Activated CD4-positive, alpha-beta T cell treated with anti-CD3 and anti-CD28 coated beads, Interleukin-2, Interleukin-4, amounts not matched to agents 100 ng/mL and 50 ng/mL, durations not matched to agents 16 hours and 8 hours (primary cell): ENCODE measurements around the gene NOL3.

ENCODE experiments used
- DNase-seq: peaks from one replicate; pipeline ENCODE4 v3.0.0-alpha.2; 2020; ENCODE audit warnings: low spot score

NOL3 gene

DNA sequence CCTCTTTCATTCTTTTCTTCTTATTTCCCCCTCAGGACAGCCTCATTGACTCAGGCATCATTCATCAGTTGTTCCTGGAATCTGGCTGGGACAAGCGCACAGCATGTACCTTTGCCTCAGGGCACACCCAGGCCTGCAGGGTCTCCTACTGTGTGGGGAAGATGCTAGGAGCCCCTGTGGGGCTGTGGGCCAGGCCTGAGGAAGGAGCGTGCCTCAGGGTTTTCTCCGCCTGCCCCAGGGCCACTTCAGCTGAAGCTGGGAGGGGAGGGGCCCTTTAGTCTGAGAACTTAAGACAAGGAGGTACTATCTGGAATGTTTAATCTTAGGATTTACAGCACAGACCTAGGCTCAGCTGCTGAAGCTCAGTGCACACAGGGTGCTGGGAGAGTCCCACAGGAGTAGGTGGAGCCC is 36.5 kb downstream of the NOL3 start:
- no peak for DNase-seq

DNA sequence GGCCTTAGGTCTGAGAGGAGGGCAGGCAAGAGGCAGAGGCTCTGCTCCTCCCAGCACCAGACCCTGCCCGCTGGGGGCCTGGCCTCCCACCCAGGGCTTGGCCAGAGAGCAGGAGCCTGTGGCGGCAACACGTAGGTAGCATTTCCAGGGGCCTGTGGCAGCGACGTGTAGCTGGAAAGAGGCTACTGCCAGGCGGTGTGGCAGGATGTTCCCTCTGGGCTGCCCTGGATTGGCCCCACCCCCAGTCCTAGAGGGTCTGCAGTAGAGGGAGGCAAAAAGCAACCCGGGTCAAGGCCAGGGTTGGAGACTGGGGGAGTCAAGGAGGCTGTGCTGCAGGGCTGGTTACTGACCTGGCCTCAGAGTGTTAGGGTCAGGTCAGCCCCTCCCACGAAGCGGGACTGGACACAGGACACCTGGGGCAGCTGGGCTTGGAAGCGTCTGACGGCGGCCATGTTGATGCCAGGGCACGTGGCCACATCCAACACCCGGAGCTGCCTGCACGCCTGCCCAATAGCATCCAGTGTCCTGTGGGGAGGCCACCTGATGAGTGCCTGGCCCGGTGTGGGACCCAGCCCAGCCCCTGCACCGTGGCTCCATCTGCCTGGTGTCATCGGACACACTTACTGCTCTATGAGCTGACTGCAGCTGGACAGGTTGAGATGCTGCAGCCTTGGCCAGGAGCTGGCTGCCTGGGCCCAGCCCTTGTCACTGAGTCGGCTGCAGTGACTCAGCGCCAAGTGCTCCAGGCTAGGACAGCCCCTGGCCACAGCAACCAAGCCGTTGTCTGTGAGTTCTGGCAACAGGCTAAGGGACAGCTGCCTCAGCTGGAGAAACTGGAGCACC is 37.1 kb downstream of the NOL3 start:
- no peak for DNase-seq

DNA sequence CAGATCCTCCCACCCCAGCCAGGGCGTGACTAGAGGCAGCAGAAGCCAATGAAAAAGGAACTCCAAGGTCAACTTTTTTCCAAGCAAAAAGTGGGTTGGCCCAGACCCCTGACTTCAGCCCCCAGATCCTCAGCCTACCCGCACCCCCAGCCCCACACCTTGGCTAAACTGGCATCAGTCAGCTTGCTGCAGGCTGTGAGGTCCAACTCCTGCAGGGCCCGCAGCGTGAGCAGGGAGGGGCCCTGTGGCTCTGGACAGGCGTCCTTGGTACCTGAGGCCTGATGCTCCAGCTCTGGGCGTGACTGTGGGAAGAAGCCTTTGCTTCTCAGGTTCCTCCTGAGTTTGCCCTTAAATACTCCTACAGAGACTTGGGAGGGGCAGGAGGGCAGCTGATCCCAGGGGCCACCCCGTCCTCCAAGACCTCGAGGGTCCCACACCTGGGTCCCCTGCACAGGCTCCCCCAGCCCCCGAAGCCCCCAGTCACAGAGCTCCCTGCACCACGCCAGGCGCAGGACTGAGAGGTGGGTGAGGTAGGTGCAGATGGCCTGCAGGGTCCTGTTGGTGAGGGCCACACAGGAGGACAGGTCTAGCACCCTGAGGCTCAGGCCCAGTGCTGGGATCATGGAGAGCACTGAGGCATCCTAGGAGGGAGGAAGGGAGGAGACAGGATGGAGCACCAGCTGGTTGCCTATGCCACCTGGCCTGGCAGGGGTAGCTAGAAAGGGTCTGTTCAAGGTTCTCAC is 38.0 kb downstream of the NOL3 start:
- no peak for DNase-seq

DNA sequence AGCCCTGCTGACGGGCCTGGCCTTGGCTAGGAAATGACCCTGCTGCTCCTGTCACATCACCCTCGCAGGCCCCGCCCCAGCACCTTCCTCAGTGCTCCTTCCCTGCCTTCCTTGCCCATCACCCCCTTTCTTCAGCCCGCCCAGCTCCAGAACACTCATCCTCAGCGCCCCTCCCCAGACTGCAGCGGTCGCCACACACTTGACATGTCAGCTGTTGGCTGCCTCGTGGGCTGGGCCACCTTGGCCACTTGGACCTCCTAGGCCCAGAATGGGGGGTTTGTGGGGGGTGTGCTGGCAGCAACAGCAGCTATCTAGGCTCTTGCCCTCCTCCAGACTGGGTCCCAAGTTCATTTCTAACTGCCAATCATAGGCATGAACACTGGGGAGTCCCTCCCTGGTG is 39.2 kb downstream of the NOL3 start:
- DNase-seq, result no peak

DNA sequence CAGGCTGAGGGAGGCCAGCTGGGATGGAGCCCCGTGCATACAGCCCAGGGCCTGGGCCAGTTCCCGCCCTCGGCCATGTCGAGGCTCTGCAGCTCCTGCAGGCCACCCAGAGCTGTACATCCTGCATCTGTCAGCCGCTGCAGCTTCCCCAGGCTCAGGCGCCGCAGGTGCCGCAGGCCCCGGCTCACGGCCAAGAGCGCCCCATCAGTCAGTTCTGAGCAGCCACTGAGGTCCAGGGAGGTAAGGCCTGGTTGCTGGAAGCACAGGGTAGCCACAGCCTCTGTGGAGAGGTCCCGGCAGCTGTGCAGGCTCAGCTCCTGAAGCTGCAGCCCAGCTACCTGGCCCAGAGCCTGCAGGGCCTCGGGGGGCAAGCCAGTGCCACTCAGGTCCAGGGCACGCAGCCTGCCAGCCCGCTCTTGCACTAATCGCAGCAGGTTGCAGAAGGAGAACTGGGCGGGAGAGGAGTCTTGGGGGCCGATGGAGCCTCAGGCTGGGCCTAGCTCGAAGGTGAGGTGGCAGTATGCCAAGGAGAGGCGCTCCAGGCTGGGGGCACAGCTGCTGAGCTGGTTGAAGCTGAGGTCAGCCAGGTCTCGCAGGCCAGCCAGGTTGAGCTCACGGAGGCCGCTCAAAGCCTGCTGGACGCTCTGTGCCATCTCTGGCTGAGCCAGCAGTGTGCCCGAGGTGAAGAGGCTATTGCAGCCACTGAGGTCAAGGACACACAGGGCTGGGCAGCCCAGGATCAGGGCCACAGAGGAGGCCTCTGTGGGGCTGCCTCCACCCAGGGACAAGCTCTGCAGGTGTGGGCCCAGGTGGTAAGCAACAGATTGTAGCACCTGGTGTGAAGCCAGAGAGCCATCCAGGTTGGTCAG is 40.0 kb downstream of the NOL3 start:
- no peak for DNase-seq

DNA sequence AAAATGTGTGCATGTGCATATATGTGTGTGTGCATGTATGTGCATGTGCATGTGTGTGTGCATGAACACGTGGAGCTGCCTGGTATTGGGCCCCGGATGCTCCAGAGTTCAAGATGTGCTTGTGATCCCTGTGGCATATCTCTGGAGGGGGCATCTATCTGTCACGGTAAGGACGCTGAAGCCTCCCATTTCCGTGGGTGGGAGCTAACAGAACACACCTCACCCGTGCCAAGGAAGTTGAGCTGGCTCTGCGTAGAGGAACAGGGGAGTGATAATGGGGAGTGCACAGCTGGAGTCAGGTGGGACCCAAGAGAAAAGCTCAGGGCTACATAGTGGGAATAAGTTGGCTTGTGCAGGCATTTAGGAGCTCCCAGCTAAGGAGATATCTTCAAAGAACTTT is 41.3 kb downstream of the NOL3 start:
- DNase-seq, result no peak

DNA sequence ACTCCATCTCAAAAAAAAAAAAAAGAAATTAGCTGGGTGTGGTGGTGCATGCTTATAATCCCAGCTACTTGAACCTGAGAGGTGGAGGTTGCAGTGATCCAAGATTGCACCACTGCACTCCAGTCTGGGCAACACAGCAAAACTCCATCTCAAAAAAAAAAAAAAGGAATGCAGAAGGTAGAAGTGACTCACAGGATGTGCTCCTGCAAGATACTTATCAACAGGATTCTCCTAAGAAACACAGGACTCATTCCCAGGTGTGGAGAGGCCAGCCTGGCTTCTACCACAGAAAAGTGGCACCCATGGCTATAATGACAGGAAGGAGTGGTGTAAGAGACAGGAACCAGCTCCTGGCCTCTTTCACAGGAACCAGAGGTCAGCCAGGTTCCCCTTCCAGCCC is 42.4 kb downstream of the NOL3 start:
- no peak for DNase-seq

DNA sequence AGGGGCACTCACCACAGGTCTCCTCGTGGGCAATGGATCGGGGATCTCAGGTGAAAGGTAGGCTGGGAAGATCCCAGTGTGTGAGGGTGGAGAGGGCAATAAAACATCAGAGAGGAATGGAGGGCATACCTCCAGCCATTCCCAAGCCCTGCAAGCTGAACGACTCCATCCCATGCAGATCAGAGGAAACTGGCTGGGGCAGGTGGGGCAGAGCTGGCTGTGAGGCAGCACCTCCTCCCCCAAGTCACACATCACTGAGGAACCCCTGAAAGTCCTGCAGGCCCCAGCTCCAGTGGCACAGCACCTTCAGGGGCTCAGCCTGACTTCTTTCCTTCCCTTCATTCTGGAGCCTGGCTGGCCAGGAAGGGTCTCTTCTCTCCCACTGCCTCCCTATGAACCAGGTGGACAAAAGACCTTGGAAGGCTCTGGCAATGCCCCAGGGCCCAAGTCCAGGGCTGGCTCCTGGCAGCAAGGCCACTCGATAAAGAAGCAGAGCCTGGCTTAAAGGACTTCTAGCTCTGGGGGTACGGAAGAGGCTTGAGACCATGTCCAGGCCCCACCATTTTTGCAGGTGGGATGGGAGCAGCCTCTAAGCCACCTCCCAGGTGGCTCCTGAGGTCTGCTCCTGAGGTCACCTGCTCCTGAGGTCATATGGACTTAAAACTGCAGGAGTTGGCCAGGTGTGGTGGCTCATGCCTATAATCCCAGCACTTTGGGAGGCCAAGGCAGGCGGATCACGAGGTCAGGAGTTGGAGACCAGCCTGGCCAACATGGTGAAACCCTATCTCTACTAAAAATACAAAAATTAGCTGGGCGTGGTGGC is 43.1 kb downstream of the NOL3 start:
- no peak for DNase-seq

DNA sequence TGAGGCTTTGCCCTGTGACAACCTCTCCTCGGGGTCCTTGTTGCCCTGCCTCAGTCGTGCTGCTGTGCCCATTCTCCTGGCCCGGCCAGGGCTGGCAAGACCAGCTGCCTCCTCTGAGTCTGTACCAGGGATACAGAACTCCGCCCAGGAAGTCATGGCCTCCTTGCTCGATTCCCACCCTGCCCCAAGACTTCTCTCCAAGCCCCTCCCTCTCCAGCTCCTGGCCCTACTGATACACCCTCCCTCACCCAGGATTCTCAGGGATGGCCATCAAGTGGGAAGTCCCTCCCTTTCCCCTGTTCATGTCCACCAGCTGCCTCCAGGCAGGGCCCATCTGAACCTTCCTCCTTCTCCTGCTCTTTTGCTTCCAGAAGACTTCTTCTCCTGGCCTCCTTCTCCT is 45.4 kb downstream of the NOL3 start:
- no peak for DNase-seq

DNA sequence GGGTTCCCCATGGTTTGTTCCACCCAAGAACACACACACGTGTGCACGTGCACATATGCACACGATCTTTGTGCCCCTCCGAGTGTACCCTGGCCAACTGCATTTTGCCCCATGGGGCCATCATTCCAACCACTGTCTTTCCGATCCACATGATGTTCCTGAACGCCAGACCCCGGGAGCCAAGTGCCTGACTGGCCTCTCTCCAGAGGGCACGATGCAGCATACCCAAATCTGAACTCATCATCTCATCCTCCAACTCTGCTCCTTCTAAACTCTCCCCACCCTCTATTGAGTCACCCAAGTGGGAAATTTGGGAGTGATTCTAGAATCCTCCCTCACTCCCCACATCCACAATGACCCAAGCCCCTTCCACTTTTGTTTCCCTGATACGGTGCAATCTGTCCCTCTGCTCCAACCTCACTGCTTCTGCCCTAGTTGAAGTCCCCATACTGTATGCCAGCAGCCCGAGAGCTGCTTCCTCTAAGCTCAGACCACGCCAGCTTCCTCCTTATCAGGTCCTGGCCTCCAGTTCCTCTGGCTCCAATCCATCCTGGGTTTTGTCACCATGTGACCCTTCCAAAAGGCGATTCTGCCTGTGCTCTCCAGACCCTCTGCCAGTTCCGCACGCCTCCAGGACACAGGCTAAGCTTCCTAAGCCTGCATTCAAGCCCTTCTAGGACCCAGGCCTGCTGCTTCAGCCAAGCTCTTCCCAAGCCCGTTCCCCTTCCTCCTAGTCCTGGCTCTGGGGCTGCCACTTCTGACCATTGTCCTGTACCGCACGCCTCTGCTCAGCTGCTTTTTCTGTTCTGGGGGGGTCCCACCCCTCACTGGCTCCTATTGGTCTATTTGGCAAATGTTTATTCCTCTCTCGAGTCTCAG is 46.5 kb downstream of the NOL3 start:
- DNase-seq, result no peak

DNA sequence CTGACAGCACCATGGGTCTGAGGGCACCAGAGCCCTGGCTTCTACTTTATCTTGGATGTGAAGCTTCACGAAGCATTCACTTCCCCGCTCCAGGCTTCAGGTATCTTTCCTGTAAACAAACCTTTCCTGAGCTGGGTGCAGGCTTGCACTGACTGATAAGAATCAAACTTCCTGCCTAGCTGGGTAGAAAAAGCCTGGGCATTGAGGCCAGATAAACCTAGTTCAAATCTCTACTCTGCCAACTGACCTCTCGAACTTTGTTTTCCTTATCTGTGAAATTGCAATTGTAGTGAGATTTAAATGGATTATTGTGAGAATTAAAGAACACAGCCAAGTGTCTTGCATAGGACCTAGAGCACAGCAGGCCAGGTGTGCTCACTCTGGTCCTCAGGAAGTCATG is 53.7 kb downstream of the NOL3 start:
- no peak for DNase-seq
